Endothelial cell of umbilical vein (primary cell): ENCODE measurements around the gene SLC4A4. TPM values are rescaled to one million over a fixed set of nuclear protein-coding genes. Genes with fewer than 3 reads are reported as not detected.

Source experiments
- BruUV-seq: library from RNA; stranded (reverse); fragments of 400-500 nt; replicated peaks from 2 replicates; lab custom pipeline; 2021; lab: Mats Ljungman, UMichigan
- CTCF ChIA-PET: fragments of 300-600, 350-600 bp; sonication (Branson Sonifier 250); formaldehyde crosslinking; loops from one replicate; lab custom pipeline; 2021; ENCODE audit warnings: antibody characterized with exemption, inconsistent platforms; lab: Charles Lee
- POLR2A ChIA-PET: fragments of 300-600, 350-600 bp; sonication (Branson Sonifier 250); formaldehyde crosslinking; loops from one replicate; lab custom pipeline; 2021; ENCODE audit warnings: antibody characterized with exemption, inconsistent platforms; lab: Charles Lee
- DNase-seq: peaks from one replicate; pipeline ENCODE4 v3.0.0-alpha.2; 2011; ENCODE audit warnings: low read depth, low spot score
- FAIRE-seq: peaks from 2 replicates; lab custom pipeline; 2011; peaks lifted over from hg19 to GRCh38; lab: Jason Lieb, UNC
- H2AFZ ChIP-seq: 2 replicates; pipeline ENCODE4 v1.6.0; 2012; ENCODE audit warnings: low read depth, low read length, control low read depth, inconsistent platforms
- H3K27ac ChIP-seq: 2 replicates; pipeline ENCODE4 v1.5.1; 2011; ENCODE audit warnings: low read depth, mild to moderate bottlenecking, control low read depth, low read length, moderate library complexity; ENCODE audit not compliant: insufficient read depth
- H3K27me3 ChIP-seq, 2 experiments: 2 replicates each; pipeline versions ENCODE4 v1.6.0 to v1.6.1; 2011; ENCODE audit warnings: low read length in 2 of 2, mixed read lengths in 1 of 2; ENCODE audit not compliant: control insufficient read depth in 2 of 2, insufficient read depth in 2 of 2
- H3K36me3 ChIP-seq, 2 experiments: 2 replicates in 1 of 2; 3 replicates in 1 of 2; pipeline ENCODE4 v1.5.1; 2011; ENCODE audit warnings: low read length in 2 of 2, mild to moderate bottlenecking in 1 of 2, moderate library complexity in 1 of 2; ENCODE audit not compliant: control insufficient read depth in 2 of 2, insufficient read depth in 2 of 2; ENCODE audit errors: extremely low read depth in 1 of 2
- H3K4me1 ChIP-seq: 3 replicates; pipeline ENCODE4 v1.5.1; 2011; ENCODE audit warnings: mild to moderate bottlenecking, low read length; ENCODE audit not compliant: control insufficient read depth, insufficient read depth; ENCODE audit errors: extremely low read depth
- H3K4me2 ChIP-seq: 2 replicates; pipeline ENCODE4 v1.6.1; 2011; ENCODE audit warnings: low read length, control low read depth, mixed read lengths; ENCODE audit not compliant: insufficient read depth
- H3K4me3 ChIP-seq, 3 experiments: fragments of 200-600 bp in 1 of 3; sonication (generic), shearing (Covaris generic) in 1 of 3; replicated peaks in 1 of 3; 2 replicates each; pipeline ENCODE4 v1.5.1; 2011 to 2016; ENCODE audit warnings: control low read depth in 3 of 3, low read length in 3 of 3, mild to moderate bottlenecking in 2 of 3, inconsistent platforms in 1 of 3, low read depth in 1 of 3, moderate library complexity in 1 of 3; ENCODE audit not compliant: insufficient read depth in 1 of 3
- H3K79me2 ChIP-seq: 2 replicates; pipeline ENCODE4 v1.6.0; 2012; ENCODE audit warnings: low read length, inconsistent platforms; ENCODE audit not compliant: control insufficient read depth, insufficient read depth
- H3K9ac ChIP-seq: replicated peaks from 2 replicates; pipeline ENCODE3; 2011; ENCODE audit warnings: low read length, control low read depth; ENCODE audit not compliant: insufficient read depth; ENCODE audit errors: extremely low read depth
- H3K9me1 ChIP-seq: replicated peaks from 3 replicates; pipeline ENCODE4 v1.6.0; 2011; ENCODE audit warnings: mild to moderate bottlenecking, low read length; ENCODE audit not compliant: control insufficient read depth, insufficient read depth; ENCODE audit errors: extremely low read depth
- H3K9me3 ChIP-seq: replicated peaks from 2 replicates; pipeline ENCODE4 v1.5.1; 2012; ENCODE audit warnings: low read length, inconsistent platforms; ENCODE audit not compliant: control insufficient read depth, insufficient read depth
- H4K20me1 ChIP-seq: replicated peaks from 2 replicates; pipeline ENCODE3; 2011; ENCODE audit warnings: mild to moderate bottlenecking, low read length; ENCODE audit not compliant: control insufficient read depth, insufficient read depth; ENCODE audit errors: extremely low read depth
- CTCF ChIP-seq, 2 donors: IDR thresholded peaks; 1 replicate in 1 of 2; 2 replicates in 1 of 2; pipeline ENCODE4 v1.5.1; 2011; ENCODE audit warnings: low read length in 2 of 2, mild to moderate bottlenecking in 2 of 2, moderate library complexity in 2 of 2, control low read depth in 1 of 2, inconsistent platforms in 1 of 2, low read depth in 1 of 2; ENCODE audit not compliant: insufficient read depth in 1 of 2; ENCODE audit errors: extremely low read depth in 1 of 2
- EZH2 ChIP-seq: IDR thresholded peaks from 2 replicates; pipeline ENCODE4 v1.6.1; 2012; ENCODE audit warnings: borderline replicate concordance, low read depth, mild to moderate bottlenecking, moderate library complexity, low read length, inconsistent platforms; ENCODE audit not compliant: severe bottlenecking
- FOS ChIP-seq: IDR thresholded peaks from 2 replicates; pipeline ENCODE4 v1.6.1; 2011; ENCODE audit warnings: mild to moderate bottlenecking, low read length, moderate library complexity, borderline replicate concordance; ENCODE audit not compliant: insufficient read depth
- GATA2 ChIP-seq: IDR thresholded peaks from 2 replicates; pipeline ENCODE4 v1.7.0; 2011; ENCODE audit warnings: low read depth, mild to moderate bottlenecking, moderate library complexity, mixed read lengths, low read length; ENCODE audit not compliant: insufficient read length, insufficient read depth
- JUN ChIP-seq: IDR thresholded peaks from 2 replicates; pipeline ENCODE4 v1.6.1; 2011; ENCODE audit warnings: borderline replicate concordance, low read depth; ENCODE audit not compliant: insufficient read length, insufficient read depth
- MAX ChIP-seq: IDR thresholded peaks from 2 replicates; pipeline ENCODE4 v1.6.1; 2011; ENCODE audit not compliant: insufficient read depth, insufficient read length
- MYC ChIP-seq: IDR thresholded peaks from one replicate; pipeline ENCODE4 v1.6.1; 2011; ENCODE audit warnings: mild to moderate bottlenecking, low read depth, low read length
- POLR2A ChIP-seq: IDR thresholded peaks from 2 replicates; pipeline ENCODE4 v1.6.1; 2012; ENCODE audit warnings: low read depth, mild to moderate bottlenecking, control low read depth, low read length
- POLR2AphosphoS5 ChIP-seq: IDR thresholded peaks from 2 replicates; pipeline ENCODE4 v1.6.1; 2012; ENCODE audit warnings: low read depth, mild to moderate bottlenecking, control low read depth, low read length, moderate library complexity; ENCODE audit not compliant: insufficient read depth
- dilution Hi-C: fragments of 300-500 bp; cut with MboI; formaldehyde crosslinking; loops from one replicate; pipeline ENCODE4 v1.15.0; 2019; ENCODE audit warnings: low sequenced_read_pairs; ENCODE audit not compliant: extremely low pct_ligation_motif_present
- intact Hi-C: fragments of 100-400 bp; cut with micrococcal nuclease; formaldehyde crosslinking; loops from one replicate; pipeline ENCODE4 v1.10.0; 2022
- polyA plus RNA-seq, 4 experiments: library from polyadenylated mRNA; depleted of rRNA in 3 of 4; stranded (reverse) in 3 of 4; unstranded in 1 of 4; fragments of >200 nt; gene quantifications; 2 replicates each; pipeline versions ENCODE4 v1.2.1 to v1.2.3, GENCODE V29; 2011 to 2012; ENCODE audit warnings: missing spikeins in 1 of 4
- total RNA-seq: library from RNA; stranded (reverse); gene quantifications from 2 replicates; pipeline ENCODE4 v1.2.3, GENCODE V29; 2021

The SLC4A4 gene
- total and polyA plus RNA-seq, 2 donors (not counting 3 experiments of a cell fraction or from before 2014, with no cell fraction given) = not detected

GRCh38 chr4:71473541-71474240, 134.9 kb downstream of the SLC4A4 start:
- Histone ChIP-seq H3K36me3 (no peaks in the 10 kb centered on the region), H3K9ac (no peak overlapping the region), H3K4me1 (no peaks in the 10 kb centered on the region), H3K27ac (no peak overlapping the region), H4K20me1 (no peaks in the 10 kb centered on the region), H3K79me2 (no peaks in the 10 kb centered on the region), H3K9me3 (no peaks in the 10 kb centered on the region), H3K4me3 (no peak overlapping the region), H3K9me1 (no peaks in the 10 kb centered on the region), H2AFZ (no peak overlapping the region), H3K4me2 (no peak overlapping the region), H3K27me3 (no peaks in the 10 kb centered on the region)
- BruUV-seq = no TSS peak
- TF ChIP-seq CTCF (IDR thresholded peaks at IDR 0.05; ENCODE audit: extremely low read depth in 1 of 2, insufficient read depth in 1 of 2, low read depth in 1 of 2, low read length in 2 of 2) (no peak), MAX (no peak), POLR2AphosphoS5 (no peak), EZH2 (no peak), FOS (no peak), GATA2 (no peak), POLR2A (no peak), JUN (no peak), MYC (no peak)
- CTCF ChIA-PET = no interaction called here
- POLR2A ChIA-PET = no interaction called here
- FAIRE-seq (no peak), DNase-seq (no peak)
- intact Hi-C loops = no loop called here
- dilution Hi-C loops = no loop called here
